ENCODE results near the gene IARS2. TPM values are rescaled to one million over a fixed set of nuclear protein-coding genes. Genes with fewer than 3 reads are reported as not detected.

IARS2 gene
- total RNA-seq, 2 donors from 2014 or later = 44.2 to 71.3 TPM

DNA sequence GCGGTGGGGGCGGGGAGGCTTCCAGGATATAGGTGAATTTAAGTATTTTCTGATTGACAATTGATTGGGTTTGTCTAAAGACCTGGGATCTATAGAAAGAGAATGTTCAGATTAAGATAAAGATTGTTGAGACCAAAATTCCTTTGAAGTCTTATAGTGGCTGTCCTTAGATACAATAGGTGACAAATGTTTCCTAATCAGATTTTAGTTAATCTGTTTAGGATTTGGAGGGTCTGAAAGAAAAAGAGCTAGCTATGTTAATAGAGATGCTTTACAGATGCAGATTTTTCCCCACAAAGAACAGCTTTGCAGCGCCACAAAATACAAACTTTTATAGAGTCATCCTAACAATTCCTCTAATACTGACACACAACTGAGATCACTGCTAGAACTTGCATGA lies 33.1 kb upstream of the IARS2 start:
- Histone ChIP-seq H3K4me3 (no peak overlapping the region), H3K9me3 (no peaks in the 10 kb centered on the region), H3K27ac (no peak overlapping the region), H3K36me3 (peaks cover 22% of the 10 kb centered on the region), H3K27me3 (no peaks in the 10 kb centered on the region), H3K4me1 (no peaks in the 10 kb centered on the region)
- DNase-seq (ENCODE audit: low spot score) = no peak
- TF ChIP-seq, protein P1, sequence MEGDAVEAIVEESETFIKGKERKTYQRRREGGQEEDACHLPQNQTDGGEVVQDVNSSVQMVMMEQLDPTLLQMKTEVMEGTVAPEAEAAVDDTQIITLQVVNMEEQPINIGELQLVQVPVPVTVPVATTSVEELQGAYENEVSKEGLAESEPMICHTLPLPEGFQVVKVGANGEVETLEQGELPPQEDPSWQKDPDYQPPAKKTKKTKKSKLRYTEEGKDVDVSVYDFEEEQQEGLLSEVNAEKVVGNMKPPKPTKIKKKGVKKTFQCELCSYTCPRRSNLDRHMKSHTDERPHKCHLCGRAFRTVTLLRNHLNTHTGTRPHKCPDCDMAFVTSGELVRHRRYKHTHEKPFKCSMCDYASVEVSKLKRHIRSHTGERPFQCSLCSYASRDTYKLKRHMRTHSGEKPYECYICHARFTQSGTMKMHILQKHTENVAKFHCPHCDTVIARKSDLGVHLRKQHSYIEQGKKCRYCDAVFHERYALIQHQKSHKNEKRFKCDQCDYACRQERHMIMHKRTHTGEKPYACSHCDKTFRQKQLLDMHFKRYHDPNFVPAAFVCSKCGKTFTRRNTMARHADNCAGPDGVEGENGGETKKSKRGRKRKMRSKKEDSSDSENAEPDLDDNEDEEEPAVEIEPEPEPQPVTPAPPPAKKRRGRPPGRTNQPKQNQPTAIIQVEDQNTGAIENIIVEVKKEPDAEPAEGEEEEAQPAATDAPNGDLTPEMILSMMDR (IDR thresholded peaks at IDR 0.05) = no peak

DNA sequence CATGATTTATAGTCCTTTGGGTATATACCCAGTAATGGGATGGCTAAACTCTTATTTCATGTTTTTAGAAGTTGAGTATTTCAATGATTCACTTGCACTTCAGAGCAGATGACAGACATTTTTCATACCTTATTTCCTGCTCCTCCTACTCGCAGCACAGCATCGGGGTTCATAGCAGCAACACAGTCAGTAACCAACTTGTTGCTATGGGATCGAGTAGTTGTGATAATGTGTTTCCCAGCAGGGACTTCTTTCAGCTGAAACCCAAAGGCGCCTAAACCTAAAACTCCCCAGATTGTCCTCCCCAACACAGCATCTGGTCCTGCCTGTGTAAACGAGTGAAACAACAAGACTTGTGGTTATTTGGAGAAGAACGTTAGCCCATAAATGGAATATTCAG lies 31.3 kb upstream of the IARS2 start:
- TF ChIP-seq, protein P1 (IDR thresholded peaks at IDR 0.05) = no peak
- Histone ChIP-seq H3K4me3 (no peak overlapping the region), H3K9me3 (no peaks in the 10 kb centered on the region), H3K27ac (no peak overlapping the region), H3K36me3 (peaks cover 35% of the 10 kb centered on the region), H3K27me3 (no peaks in the 10 kb centered on the region), H3K4me1 (no peaks in the 10 kb centered on the region)
- no peak for DNase-seq (ENCODE audit: low spot score)

GRCh38 chr1:220067269-220068204 lies 26.4 kb upstream of the IARS2 start:
- H3K36me3 ChIP-seq = peaks cover 45% of the 10 kb centered on the region
- H3K4me1 ChIP-seq = no peaks in the 10 kb centered on the region
- DNase-seq (ENCODE audit: low spot score) = no peak
- H3K27ac ChIP-seq = no peak overlapping the region
- no peaks in the 10 kb centered on the region for H3K9me3 ChIP-seq
- H3K4me3 ChIP-seq = no peak overlapping the region
- TF ChIP-seq, protein P1 (IDR thresholded peaks at IDR 0.05) = no peak
- no peaks in the 10 kb centered on the region for H3K27me3 ChIP-seq

DNA sequence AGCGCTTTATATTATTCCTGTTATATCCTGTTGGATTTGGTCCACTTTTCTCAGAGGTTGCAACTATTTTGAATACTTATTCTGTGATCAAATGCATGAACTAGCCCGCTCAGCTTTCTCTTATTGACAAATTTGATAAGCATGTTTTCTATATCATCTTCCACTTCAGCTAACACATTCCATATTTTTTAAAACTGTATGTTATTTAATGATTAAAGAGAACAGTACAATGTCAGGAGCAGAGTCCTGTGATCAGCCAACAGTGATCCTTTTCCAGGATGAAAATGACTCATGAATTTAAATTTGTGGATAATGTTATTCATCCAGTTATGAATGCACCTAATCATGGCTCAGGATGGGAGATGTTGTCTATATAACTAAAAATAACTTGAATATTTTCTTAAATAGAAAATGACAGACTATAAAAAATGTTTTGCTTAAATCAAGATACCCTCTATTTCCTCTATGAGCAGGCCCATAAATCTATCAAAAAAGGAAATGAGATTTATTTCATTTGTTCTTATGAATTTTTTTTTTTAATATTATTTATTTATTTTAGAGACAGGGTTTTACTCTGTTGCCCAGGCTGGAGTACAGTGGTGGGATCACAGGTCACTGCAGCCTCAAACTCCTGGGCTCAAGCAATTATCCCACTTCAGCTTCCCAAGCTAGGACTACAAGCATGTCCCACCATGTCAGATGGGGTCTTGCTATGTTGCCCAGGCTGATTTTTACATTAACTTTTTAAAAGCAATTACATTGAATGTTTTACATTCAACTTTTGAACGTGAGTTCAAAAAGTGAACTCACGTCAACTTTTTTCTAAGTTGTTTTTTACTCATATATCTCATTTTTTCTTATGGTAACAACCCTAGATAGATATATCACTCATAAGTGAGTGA lies 16.8 kb upstream of the IARS2 start:
- no peaks in the 10 kb centered on the region for H3K9me3 ChIP-seq
- H3K27ac ChIP-seq = no peak overlapping the region
- no peak for DNase-seq (ENCODE audit: low spot score)
- no peaks in the 10 kb centered on the region for H3K4me1 ChIP-seq
- no peak overlapping the region for H3K4me3 ChIP-seq
- H3K36me3 ChIP-seq = peaks cover 33% of the 10 kb centered on the region
- no peaks in the 10 kb centered on the region for H3K27me3 ChIP-seq
- TF ChIP-seq, protein P1 (IDR thresholded peaks at IDR 0.05) = no peak

DNA sequence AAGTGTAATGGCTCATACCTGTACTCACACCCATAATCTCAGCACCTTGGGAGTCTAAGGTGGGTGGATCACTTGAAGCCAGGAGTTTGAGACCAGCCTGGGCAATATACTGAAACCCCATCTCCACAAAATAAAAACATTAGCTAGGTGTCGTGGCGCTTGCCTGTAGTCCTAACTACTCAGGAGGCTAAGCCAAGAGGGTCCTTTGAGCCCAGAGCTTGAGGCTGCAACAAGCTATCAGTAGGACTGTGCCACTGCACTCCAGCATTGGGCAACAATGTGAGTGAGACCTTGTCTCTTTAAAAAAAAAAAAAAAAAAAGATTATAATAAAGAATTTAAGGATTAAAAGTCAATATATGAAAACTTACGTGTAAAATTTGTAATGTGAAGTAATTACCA lies 16.0 kb upstream of the IARS2 start:
- Histone ChIP-seq H3K36me3 (peaks cover 25% of the 10 kb centered on the region), H3K4me1 (no peaks in the 10 kb centered on the region), H3K27me3 (no peaks in the 10 kb centered on the region), H3K27ac (no peak overlapping the region), H3K9me3 (no peaks in the 10 kb centered on the region), H3K4me3 (no peak overlapping the region)
- TF ChIP-seq, protein P1 (IDR thresholded peaks at IDR 0.05) = no peak
- DNase-seq (ENCODE audit: low spot score) = no peak

All from right atrium auricular region (tissue), 2 donors.